Colon (tissue), 2 donors: Measurements from ENCODE around the gene WNT9B.

ENCODE experiments used
- FAIRE-seq: peaks from 2 replicates; lab custom pipeline; 2012; peaks lifted over from hg19 to GRCh38; lab: Jason Lieb, UNC
- donor health status: control.
- donor health status: control.

Gene WNT9B

GRCh38 chr17:46851029-46851741 is at the start of gene WNT9B:
Gene WNT9B (plus strand): TSS chr17:46851583. CDS start chr17:46851639, 56 bp downstream.
- no peak for FAIRE-seq

GRCh38 chr17:46802800-46803199 is 48.6 kb upstream of the WNT9B start:
- FAIRE-seq, result no peak

- FAIRE-seq, result no peak
Observed at GRCh38 chr17:46803544-46803943, 47.8 kb upstream of the WNT9B start.

GRCh38 chr17:46805771-46806170 is 45.6 kb upstream of the WNT9B start:
- no peak for FAIRE-seq

GRCh38 chr17:46809110-46809571 is 42.2 kb upstream of the WNT9B start:
- FAIRE-seq, result no peak

- FAIRE-seq, result no peak
Observed at GRCh38 chr17:46810837-46811236, 40.5 kb upstream of the WNT9B start.

GRCh38 chr17:46811978-46812583 is 39.3 kb upstream of the WNT9B start:
- FAIRE-seq, result no peak

- FAIRE-seq, result no peak
Observed at GRCh38 chr17:46812624-46813318, 38.6 kb upstream of the WNT9B start.

GRCh38 chr17:46813920-46814319 is 37.5 kb upstream of the WNT9B start:
- no peak for FAIRE-seq

GRCh38 chr17:46814446-46814845 is 36.9 kb upstream of the WNT9B start:
- no peak for FAIRE-seq

GRCh38 chr17:46815474-46816353 is 35.7 kb upstream of the WNT9B start:
- FAIRE-seq, result no peak

- no peak for FAIRE-seq
Observed at GRCh38 chr17:46817151-46817900, 34.1 kb upstream of the WNT9B start.

GRCh38 chr17:46817901-46818209 is 33.5 kb upstream of the WNT9B start:
- FAIRE-seq, result no peak

GRCh38 chr17:46818316-46818928 is 33.0 kb upstream of the WNT9B start, which contains the start of gene WNT3:
Gene WNT3 (minus strand): TSS chr17:46818692. CDS start chr17:46818597, 95 bp downstream.
- no peak for FAIRE-seq

GRCh38 chr17:46818929-46819859 is 32.2 kb upstream of the WNT9B start:
- FAIRE-seq, result no peak

- FAIRE-seq, result no peak
Observed at GRCh38 chr17:46819906-46820351, 31.5 kb upstream of the WNT9B start.

GRCh38 chr17:46820592-46821450 is 30.6 kb upstream of the WNT9B start:
- FAIRE-seq, result no peak

- no peak for FAIRE-seq
Observed at GRCh38 chr17:46821482-46822387, 29.6 kb upstream of the WNT9B start.
